Neural progenitor cell (in vitro differentiated cells): ENCODE results near the gene OR52W1. TPM values are rescaled to one million over a fixed set of nuclear protein-coding genes. Genes with fewer than 3 reads are reported as not detected.

Source experiments
- DNase-seq: peaks from one replicate; pipeline ENCODE4 v3.0.0-alpha.2; 2016; ENCODE audit warnings: low spot score
- H2AFZ ChIP-seq: fragments of 200-600 bp; sonication (generic); replicated peaks from 2 replicates; pipeline ENCODE4 v1.6.1; 2016; ENCODE audit warnings: antibody characterized with exemption
- H3F3A ChIP-seq: fragments of 200-600 bp; sonication (generic); 2 replicates; pipeline ENCODE4 v1.6.1; 2016; ENCODE audit warnings: antibody characterized with exemption, low read depth
- H3K27ac ChIP-seq: fragments of 200-600 bp; sonication (generic); 2 replicates; pipeline ENCODE4 v1.5.1; 2016; ENCODE audit warnings: mild to moderate bottlenecking
- H3K27me3 ChIP-seq: fragments of 200-600 bp; sonication (generic); 2 replicates; pipeline ENCODE4 v1.6.1; 2016; ENCODE audit warnings: mild to moderate bottlenecking, moderate library complexity
- H3K36me3 ChIP-seq: fragments of 200-600 bp; sonication (generic); 2 replicates; pipeline ENCODE4 v1.5.1; 2016
- H3K4me1 ChIP-seq: fragments of 200-600 bp; sonication (generic); 2 replicates; pipeline ENCODE4 v1.6.1; 2016; ENCODE audit warnings: mixed run types
- H3K4me2 ChIP-seq: fragments of 200-600 bp; sonication (generic); 2 replicates; pipeline ENCODE4 v1.6.1; 2016
- H3K4me3 ChIP-seq: fragments of 200-600 bp; sonication (generic); 2 replicates; pipeline ENCODE4 v1.5.1; 2016
- H3K79me2 ChIP-seq: fragments of 200-600 bp; sonication (generic); 2 replicates; pipeline ENCODE4 v1.6.1; 2016; ENCODE audit warnings: low read depth
- H3K9ac ChIP-seq: fragments of 200-600 bp; sonication (generic); 2 replicates; pipeline ENCODE4 v1.6.1; 2016
- H3K9me3 ChIP-seq: fragments of 200-600 bp; sonication (generic); 2 replicates; pipeline ENCODE4 v1.5.1; 2016; ENCODE audit warnings: low read depth
- H4K20me1 ChIP-seq: fragments of 200-600 bp; sonication (generic); 2 replicates; pipeline ENCODE4 v1.6.1; 2016; ENCODE audit warnings: low read depth
- H3K27ac Mint-ChIP-seq: 3 replicates; pipeline ENCODE4 v1.8.0; 2021; ENCODE audit warnings: mixed read lengths
- H3K27me3 Mint-ChIP-seq: 2 replicates; pipeline ENCODE4 v1.8.0; 2022; ENCODE audit warnings: low read depth, mild to moderate bottlenecking, inconsistent platforms, moderate library complexity, mixed read lengths; ENCODE audit not compliant: insufficient read depth
- H3K36me3 Mint-ChIP-seq: 3 replicates; pipeline ENCODE4 v1.8.0; 2021; ENCODE audit warnings: mixed read lengths
- H3K4me1 Mint-ChIP-seq: 3 replicates; pipeline ENCODE4 v1.8.0; 2021; ENCODE audit warnings: mixed read lengths
- H3K4me3 Mint-ChIP-seq: 3 replicates; pipeline ENCODE4 v1.8.0; 2021; ENCODE audit warnings: mild to moderate bottlenecking, moderate library complexity, mixed read lengths
- H3K9me3 Mint-ChIP-seq: 3 replicates; pipeline ENCODE4 v1.8.0; 2020; ENCODE audit warnings: mixed read lengths
- EZH2 ChIP-seq: fragments of 200-600 bp; sonication (generic); IDR thresholded peaks from 2 replicates; pipeline ENCODE4 v1.6.1; 2017; ENCODE audit warnings: antibody characterized with exemption, mild to moderate bottlenecking, moderate library complexity
- EZH2phosphoT487 ChIP-seq: fragments of 200-600 bp; sonication (generic); IDR thresholded peaks from 2 replicates; pipeline ENCODE4 v1.6.1; 2017; ENCODE audit warnings: antibody characterized with exemption
- total RNA-seq: library from RNA; depleted of rRNA; stranded (reverse); fragments of >200 nt; gene quantifications from 2 replicates; pipeline ENCODE4 v1.2.3, GENCODE V29; 2015; ENCODE audit warnings: low replicate concordance
- TF ChIP-seq, protein P1 (sequence below): fragments of 200-600 bp; sonication (generic); IDR thresholded peaks from 2 replicates; pipeline ENCODE4 v1.5.1; 2017; ENCODE audit warnings: antibody characterized with exemption, mild to moderate bottlenecking

OR52W1 gene
- total RNA-seq, 1 donor from 2014 or later, result not detected

DNA sequence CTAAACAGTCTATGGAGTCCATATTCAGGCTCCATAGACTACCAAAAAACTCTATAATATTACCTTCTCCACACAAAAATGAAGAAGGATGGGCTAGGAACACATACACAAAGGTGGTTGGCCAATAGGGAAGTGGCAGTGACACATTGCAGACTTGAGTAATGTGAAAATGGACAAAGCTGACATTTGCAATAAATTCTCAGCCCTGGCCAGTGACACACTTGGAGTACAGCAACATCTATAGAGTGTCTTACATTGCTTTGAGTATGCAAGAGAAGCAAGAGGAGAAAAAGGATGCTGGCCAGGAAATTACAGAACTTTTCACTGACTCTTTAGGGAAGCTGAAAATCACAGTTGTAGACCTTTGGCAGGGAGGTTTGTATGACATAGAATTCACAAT lies 7.3 kb upstream of the OR52W1 start:
- H3K27me3 ChIP-seq, result no peaks in the 10 kb centered on the region
- no peaks in the 10 kb centered on the region for H3K4me1 ChIP-seq
- Mint-ChIP-seq H3K9me3 (no peaks in the 10 kb centered on the region), H3K36me3 (no peaks in the 10 kb centered on the region), H3K27ac (no peak overlapping the region), H3K27me3 (no peaks in the 10 kb centered on the region), H3K4me1 (no peaks in the 10 kb centered on the region), H3K4me3 (no peak overlapping the region)
- no peak overlapping the region for H3K4me2 ChIP-seq
- no peak overlapping the region for H2AFZ ChIP-seq
- H3K79me2 ChIP-seq, result no peaks in the 10 kb centered on the region
- TF ChIP-seq EZH2phosphoT487, result no peak
- TF ChIP-seq, protein P1, sequence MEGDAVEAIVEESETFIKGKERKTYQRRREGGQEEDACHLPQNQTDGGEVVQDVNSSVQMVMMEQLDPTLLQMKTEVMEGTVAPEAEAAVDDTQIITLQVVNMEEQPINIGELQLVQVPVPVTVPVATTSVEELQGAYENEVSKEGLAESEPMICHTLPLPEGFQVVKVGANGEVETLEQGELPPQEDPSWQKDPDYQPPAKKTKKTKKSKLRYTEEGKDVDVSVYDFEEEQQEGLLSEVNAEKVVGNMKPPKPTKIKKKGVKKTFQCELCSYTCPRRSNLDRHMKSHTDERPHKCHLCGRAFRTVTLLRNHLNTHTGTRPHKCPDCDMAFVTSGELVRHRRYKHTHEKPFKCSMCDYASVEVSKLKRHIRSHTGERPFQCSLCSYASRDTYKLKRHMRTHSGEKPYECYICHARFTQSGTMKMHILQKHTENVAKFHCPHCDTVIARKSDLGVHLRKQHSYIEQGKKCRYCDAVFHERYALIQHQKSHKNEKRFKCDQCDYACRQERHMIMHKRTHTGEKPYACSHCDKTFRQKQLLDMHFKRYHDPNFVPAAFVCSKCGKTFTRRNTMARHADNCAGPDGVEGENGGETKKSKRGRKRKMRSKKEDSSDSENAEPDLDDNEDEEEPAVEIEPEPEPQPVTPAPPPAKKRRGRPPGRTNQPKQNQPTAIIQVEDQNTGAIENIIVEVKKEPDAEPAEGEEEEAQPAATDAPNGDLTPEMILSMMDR, result no peak
- TF ChIP-seq EZH2, result no peak
- no peak for DNase-seq
- H3K27ac ChIP-seq, result no peak overlapping the region
- no peaks in the 10 kb centered on the region for H3F3A ChIP-seq
- no peaks in the 10 kb centered on the region for H3K9me3 ChIP-seq
- H3K4me3 ChIP-seq, result no peak overlapping the region
- no peaks in the 10 kb centered on the region for H3K36me3 ChIP-seq
- H4K20me1 ChIP-seq, result no peaks in the 10 kb centered on the region
- no peak overlapping the region for H3K9ac ChIP-seq

DNA sequence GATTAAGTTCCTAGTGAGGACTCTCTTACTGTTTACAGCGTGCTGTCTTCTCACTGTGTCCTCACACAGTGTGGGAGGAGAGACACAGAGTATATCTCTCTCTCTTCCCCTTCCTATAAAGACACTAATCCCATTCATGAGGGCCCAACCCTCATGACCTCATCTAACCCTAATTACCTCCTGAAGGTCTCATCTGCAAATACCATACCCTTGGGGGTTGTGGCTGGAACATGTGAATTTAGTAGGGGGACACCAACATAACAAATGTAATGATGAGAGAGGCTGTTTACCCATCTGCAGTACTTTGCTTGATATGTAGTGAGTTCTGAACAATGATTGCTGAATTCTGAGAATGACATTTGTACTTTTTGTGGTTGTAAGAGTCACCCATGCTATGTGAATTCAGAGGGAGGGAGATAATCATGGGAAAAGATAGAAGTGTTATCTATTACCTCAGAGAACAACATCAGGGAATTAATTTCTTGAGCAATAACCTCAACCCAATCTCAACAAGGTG lies 4.9 kb upstream of the OR52W1 start:
- Histone ChIP-seq H3K4me2 (no peak overlapping the region), H3F3A (no peaks in the 10 kb centered on the region), H3K9ac (no peak overlapping the region), H3K27ac (no peak overlapping the region), H3K79me2 (no peaks in the 10 kb centered on the region), H3K4me3 (no peak overlapping the region), H2AFZ (no peak overlapping the region), H3K9me3 (no peaks in the 10 kb centered on the region), H4K20me1 (no peaks in the 10 kb centered on the region), H3K36me3 (no peaks in the 10 kb centered on the region), H3K27me3 (no peaks in the 10 kb centered on the region), H3K4me1 (no peaks in the 10 kb centered on the region)
- Mint-ChIP-seq H3K27me3 (no peaks in the 10 kb centered on the region), H3K27ac (no peak overlapping the region), H3K4me1 (no peaks in the 10 kb centered on the region), H3K4me3 (no peak overlapping the region), H3K9me3 (no peaks in the 10 kb centered on the region), H3K36me3 (no peaks in the 10 kb centered on the region)
- no peak for DNase-seq
- TF ChIP-seq EZH2phosphoT487, result no peak
- no peak for TF ChIP-seq EZH2
- TF ChIP-seq, protein P1, result no peak

DNA sequence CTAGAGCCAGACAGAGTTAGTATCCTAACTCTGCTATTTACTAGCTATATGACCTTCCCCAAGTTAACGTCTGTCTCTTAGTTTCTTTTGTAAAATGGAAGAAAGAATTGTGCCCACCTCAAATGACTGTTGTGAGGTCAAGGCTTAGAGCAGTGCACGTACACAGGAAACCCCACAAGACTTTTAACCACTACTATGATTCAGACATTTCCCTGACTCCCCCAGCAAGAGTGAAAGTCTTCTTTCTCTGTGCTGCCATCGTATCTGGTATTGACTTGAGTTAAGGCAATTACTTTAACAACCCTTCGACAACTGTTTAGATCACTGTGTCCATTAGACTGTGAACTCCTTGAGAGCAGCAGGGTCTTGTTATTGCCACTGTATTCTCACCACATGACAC lies 2.6 kb upstream of the OR52W1 start:
- Histone ChIP-seq H3K4me3 (no peak overlapping the region), H3K9me3 (no peaks in the 10 kb centered on the region), H3K4me1 (no peaks in the 10 kb centered on the region), H4K20me1 (no peaks in the 10 kb centered on the region), H3K27me3 (no peaks in the 10 kb centered on the region), H3K27ac (no peak overlapping the region), H3F3A (no peaks in the 10 kb centered on the region), H3K4me2 (no peak overlapping the region), H2AFZ (no peak overlapping the region), H3K9ac (no peak overlapping the region), H3K79me2 (no peaks in the 10 kb centered on the region), H3K36me3 (no peaks in the 10 kb centered on the region)
- Mint-ChIP-seq H3K27ac (no peak overlapping the region), H3K4me3 (no peak overlapping the region), H3K9me3 (no peaks in the 10 kb centered on the region), H3K27me3 (peaks cover 4% of the 10 kb centered on the region), H3K36me3 (no peaks in the 10 kb centered on the region), H3K4me1 (no peaks in the 10 kb centered on the region)
- TF ChIP-seq EZH2 (no peak), EZH2phosphoT487 (no peak)
- TF ChIP-seq, protein P1, result no peak
- DNase-seq, result no peak
